ENCODE data around the gene HOXA13. TPM values are rescaled to one million over a fixed set of nuclear protein-coding genes. Genes with fewer than 3 reads are reported as not detected.

Gene HOXA13
- total RNA-seq, 3 donors from 2014 or later (not counting 1 experiment from before 2014, with no cell fraction given), result not detected

DNA sequence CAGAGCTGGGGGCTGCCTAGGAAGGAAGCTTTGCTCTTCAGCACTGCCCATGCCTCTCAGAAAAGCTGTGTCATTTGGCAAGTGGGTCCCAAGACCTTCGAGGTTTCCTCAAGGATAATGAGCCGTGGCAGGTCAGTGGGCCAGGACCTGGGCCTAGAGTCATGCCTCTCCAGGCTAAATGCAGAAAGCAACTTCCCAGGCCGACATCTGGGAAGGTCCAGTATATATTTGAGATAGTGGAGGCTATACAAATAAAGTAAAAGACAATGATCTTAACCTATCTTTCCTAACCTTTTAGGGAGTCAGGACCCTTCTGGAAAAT is 23.4 kb downstream of the HOXA13 start:
- DNase-seq (no peak), ATAC-seq (no peak)
- intact Hi-C loops (cut with micrococcal nuclease), result no loop called here
- TF ChIP-seq, protein P1, sequence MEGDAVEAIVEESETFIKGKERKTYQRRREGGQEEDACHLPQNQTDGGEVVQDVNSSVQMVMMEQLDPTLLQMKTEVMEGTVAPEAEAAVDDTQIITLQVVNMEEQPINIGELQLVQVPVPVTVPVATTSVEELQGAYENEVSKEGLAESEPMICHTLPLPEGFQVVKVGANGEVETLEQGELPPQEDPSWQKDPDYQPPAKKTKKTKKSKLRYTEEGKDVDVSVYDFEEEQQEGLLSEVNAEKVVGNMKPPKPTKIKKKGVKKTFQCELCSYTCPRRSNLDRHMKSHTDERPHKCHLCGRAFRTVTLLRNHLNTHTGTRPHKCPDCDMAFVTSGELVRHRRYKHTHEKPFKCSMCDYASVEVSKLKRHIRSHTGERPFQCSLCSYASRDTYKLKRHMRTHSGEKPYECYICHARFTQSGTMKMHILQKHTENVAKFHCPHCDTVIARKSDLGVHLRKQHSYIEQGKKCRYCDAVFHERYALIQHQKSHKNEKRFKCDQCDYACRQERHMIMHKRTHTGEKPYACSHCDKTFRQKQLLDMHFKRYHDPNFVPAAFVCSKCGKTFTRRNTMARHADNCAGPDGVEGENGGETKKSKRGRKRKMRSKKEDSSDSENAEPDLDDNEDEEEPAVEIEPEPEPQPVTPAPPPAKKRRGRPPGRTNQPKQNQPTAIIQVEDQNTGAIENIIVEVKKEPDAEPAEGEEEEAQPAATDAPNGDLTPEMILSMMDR (IDR thresholded peaks at IDR 0.05), result no peak
- Histone ChIP-seq H3K4me1 (ENCODE audit: control insufficient read depth, insufficient read depth, low read length) (peaks cover 35% of the 10 kb centered on the region), H3K9me3 (ENCODE audit: control insufficient read depth, insufficient read depth, low read length) (no peaks in the 10 kb centered on the region), H3K36me3 (ENCODE audit: control insufficient read depth, insufficient read depth, low read length) (no peaks in the 10 kb centered on the region), H3K4me3 (ENCODE audit: low read length) (no peak overlapping the region), H3K27me3 (ENCODE audit: control insufficient read depth, insufficient read depth, low read length) (peaks cover 65% of the 10 kb centered on the region), H3K27ac (ENCODE audit: low read length) (no peak overlapping the region)
- Mint-ChIP-seq H3K4me1 (peaks cover 18 to 29% of the 10 kb centered on the region in 2 donors), H3K9me3 (no peaks in the 10 kb centered on the region), H3K4me3 (no peak overlapping the region), H3K27ac (no peak overlapping the region), H3K27me3 (ENCODE audit: low read depth in 2 of 2) (peaks cover 49 to 57% of the 10 kb centered on the region in 2 donors), H3K36me3 (peaks cover 16% of the 10 kb centered on the region)
- 73% methylated on average over 3 of the region's 3 CpGs for WGBS (ENCODE audit: insufficient coverage)

GRCh38 chr7:27175626-27176523 is 24.0 kb downstream of the HOXA13 start:
- peaks cover 20% of the 10 kb centered on the region for H3K36me3 Mint-ChIP-seq
- 96% methylated on average over 40 of the region's 40 CpGs for WGBS (ENCODE audit: insufficient coverage)
- H3K27ac ChIP-seq (ENCODE audit: low read length), result no peak overlapping the region
- intact Hi-C loops (cut with micrococcal nuclease), result no loop called here
- peaks cover 24 to 32% of the 10 kb centered on the region in 2 donors for H3K4me1 Mint-ChIP-seq
- no peak overlapping the region for H3K4me3 ChIP-seq (ENCODE audit: low read length)
- DNase-seq, result peak in 1 of 2 donors; percentile 13
- no peak overlapping the region for H3K4me3 Mint-ChIP-seq
- TF ChIP-seq, protein P1 (IDR thresholded peaks at IDR 0.05), result no peak
- no peak overlapping the region for H3K27ac Mint-ChIP-seq
- H3K27me3 ChIP-seq (ENCODE audit: control insufficient read depth, insufficient read depth, low read length), result peaks cover 68% of the 10 kb centered on the region
- peaks cover 40% of the 10 kb centered on the region for H3K4me1 ChIP-seq (ENCODE audit: control insufficient read depth, insufficient read depth, low read length)
- no peaks in the 10 kb centered on the region for H3K36me3 ChIP-seq (ENCODE audit: control insufficient read depth, insufficient read depth, low read length)
- no peak for ATAC-seq
- peaks cover 49 to 59% of the 10 kb centered on the region in 2 donors for H3K27me3 Mint-ChIP-seq (ENCODE audit: low read depth in 2 of 2)
- H3K9me3 ChIP-seq (ENCODE audit: control insufficient read depth, insufficient read depth, low read length), result no peaks in the 10 kb centered on the region
- H3K9me3 Mint-ChIP-seq, result no peaks in the 10 kb centered on the region

DNA sequence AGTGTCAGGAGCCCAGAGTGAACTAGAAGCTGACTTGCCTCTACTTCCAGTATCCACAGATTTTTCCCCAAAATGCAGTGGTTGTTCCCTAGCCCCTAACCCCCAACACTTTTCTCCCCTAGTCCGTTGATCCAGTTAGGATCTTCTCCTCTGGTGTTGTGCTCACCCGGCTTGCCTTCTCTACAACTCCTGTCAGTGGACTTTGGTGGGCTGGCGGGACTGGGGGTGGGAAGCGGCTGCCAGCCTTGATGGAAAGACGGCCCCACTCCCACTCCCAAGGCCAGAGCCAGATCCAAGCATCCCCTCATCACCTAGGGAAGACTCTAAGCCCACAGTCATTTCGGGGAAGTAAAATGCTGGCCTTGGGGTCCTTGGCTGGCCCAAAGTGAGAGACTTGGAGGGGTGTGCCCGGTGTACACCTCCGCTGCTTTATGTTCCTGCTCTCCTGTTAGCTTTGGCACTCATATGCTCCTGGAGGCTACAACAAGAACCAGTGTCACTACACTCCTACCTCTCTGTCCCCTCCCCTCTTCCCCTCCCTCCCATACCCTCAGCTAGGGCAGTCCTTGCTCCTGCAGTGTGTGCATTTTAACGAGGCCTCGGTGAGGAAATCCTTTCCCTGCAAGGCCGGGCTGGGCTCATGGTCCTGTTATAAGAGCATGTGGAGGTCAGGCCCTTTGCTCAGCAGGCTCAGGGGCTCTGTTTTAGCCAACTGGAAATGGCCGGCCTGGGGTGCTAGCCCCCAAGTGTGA is 24.8 kb downstream of the HOXA13 start:
- H3K27ac Mint-ChIP-seq, result no peak overlapping the region
- no peak overlapping the region for H3K27ac ChIP-seq (ENCODE audit: low read length)
- TF ChIP-seq, protein P1 (IDR thresholded peaks at IDR 0.05), result no peak
- peaks cover 56 to 61% of the 10 kb centered on the region in 2 donors for H3K27me3 Mint-ChIP-seq (ENCODE audit: low read depth in 2 of 2)
- intact Hi-C loops (cut with micrococcal nuclease), result no loop called here
- no peak overlapping the region for H3K4me3 ChIP-seq (ENCODE audit: low read length)
- no peaks in the 10 kb centered on the region for H3K36me3 ChIP-seq (ENCODE audit: control insufficient read depth, insufficient read depth, low read length)
- H3K36me3 Mint-ChIP-seq, result peaks cover 20% of the 10 kb centered on the region
- peak overlapping the region; percentile 74 for H3K4me3 Mint-ChIP-seq
- peaks cover 24 to 32% of the 10 kb centered on the region in 2 donors for H3K4me1 Mint-ChIP-seq
- no peaks in the 10 kb centered on the region for H3K9me3 ChIP-seq (ENCODE audit: control insufficient read depth, insufficient read depth, low read length)
- ATAC-seq (no peak), DNase-seq (peak in 1 of 2 donors; percentile 8)
- no peaks in the 10 kb centered on the region for H3K9me3 Mint-ChIP-seq
- WGBS (ENCODE audit: insufficient coverage), result 96% methylated on average over 12 of the region's 12 CpGs
- H3K4me1 ChIP-seq (ENCODE audit: control insufficient read depth, insufficient read depth, low read length), result peaks cover 42% of the 10 kb centered on the region
- peaks cover 67% of the 10 kb centered on the region for H3K27me3 ChIP-seq (ENCODE audit: control insufficient read depth, insufficient read depth, low read length)

Data from natural killer cell (primary cell).